ENCODE measurements around the gene PEX7.
"Not testable (repeated sequence)": the region's sequence is repeated elsewhere in the genome, so short reads cannot be mapped to it uniquely, and the experiment has no call there.

PEX7 gene

GRCh38 chr6:136790411-136791295 is 31.7 kb upstream of the PEX7 start:
- DNase-seq (ENCODE audit: low spot score) = no peak

DNA sequence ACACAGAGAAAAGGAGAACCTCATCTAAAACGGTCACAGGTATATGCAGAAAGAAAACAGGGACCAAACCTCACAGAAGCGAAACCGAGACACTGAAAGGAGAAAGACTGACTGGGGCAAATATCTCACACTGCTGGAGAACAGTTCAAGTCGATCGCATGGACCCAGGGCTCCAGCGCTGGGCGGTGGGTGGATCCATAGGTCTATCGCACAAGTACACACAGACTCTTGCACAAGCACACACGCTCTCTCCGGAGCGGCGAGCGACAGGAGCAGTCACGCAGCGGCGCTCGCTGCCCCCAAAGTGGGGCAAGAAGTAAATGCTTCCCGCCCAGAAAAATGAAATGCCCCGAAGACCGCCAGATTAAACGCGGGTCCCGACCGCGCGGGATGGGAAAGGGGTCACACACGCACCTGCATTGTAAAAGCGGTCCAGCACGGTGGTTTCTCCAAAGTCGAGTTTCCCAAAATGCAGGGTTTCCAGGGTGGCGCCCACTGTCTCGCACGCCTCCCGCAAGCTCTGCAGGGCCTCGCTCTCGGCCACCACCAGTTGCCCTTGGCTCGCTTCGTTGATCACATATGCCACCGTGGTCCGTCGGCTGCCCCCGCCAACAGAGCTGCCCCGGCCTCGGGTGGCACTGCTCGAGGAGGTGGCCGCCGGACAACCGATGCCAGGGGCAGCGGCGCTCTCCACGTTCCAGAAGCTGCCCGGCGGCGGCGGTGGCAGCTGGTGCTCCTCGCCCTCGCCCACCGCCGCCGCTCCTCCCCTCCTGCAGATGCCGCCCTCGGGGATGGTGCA is 30.9 kb upstream of the PEX7 start:
- peak; percentile 54 for DNase-seq (ENCODE audit: low spot score)

DNA sequence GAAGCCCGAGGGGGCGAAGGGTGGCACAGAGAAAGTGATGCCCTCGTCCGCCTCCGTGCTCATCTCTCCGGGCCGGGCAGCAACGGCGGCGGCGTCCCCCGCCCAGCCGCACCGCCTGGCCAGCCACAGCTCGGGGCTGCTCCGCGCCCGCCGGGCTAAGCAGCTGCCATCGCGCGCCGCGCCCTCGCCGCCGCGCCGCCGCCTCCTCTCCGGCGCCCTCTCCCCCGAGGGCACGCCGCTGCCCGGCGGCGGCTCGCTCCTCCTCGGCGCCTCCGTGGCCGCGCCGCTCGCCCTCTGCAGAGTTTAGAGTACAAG is 30.3 kb upstream of the PEX7 start:
- DNase-seq (ENCODE audit: low spot score) = no peak

DNA sequence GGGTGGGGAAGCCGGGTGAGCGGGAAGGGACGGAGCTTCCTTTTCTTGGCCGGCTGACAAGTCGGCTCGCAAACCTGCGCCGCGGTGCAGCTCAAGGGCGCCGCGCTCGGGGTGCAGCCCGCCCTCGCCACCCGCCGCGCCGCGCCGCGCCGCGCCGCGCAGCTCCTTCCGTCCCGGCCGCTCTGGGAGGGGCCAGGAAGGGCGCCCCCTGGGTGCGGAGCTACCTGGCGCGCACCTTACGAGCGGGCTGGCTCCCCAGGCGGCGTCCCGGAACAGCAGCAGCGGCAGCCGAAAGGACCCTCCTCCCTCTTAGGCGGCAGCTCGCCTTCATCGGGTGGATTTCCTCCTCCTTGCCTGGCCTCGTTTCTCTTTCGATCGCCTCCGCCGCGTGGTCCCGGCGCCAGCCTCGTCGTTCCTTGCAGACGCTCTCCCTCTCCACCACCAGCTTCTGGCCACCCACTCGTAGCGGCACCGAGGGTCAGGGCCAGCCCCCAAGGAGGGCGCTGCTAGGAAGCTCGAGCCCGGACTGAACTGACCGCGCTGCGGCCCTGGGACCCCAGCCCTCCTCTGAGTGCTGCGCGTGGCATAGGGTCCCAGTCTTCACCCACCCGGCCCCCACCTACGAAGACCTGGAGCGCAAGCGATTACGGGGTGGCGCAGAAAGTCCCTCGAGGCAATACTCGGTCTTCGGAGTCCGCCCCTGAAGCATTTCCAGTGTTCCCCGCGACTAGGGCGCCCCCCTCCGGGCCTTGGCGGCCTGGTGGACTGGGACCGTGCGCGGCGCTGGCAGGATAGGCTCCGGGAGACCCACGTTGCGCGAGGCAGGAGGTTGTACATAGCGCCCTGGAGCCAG is 29.8 kb upstream of the PEX7 start, which contains the start of gene MAP3K5:
Gene MAP3K5 (minus strand): TSS at position 68 of the 853 bp plus-strand sequence. CDS start 320 bp downstream, outside the sequence.
- DNase-seq (ENCODE audit: low spot score) = peak; percentile 85

GRCh38 chr6:136793363-136793762 is 29.0 kb upstream of the PEX7 start:
- DNase-seq (ENCODE audit: low spot score) = no peak

DNA sequence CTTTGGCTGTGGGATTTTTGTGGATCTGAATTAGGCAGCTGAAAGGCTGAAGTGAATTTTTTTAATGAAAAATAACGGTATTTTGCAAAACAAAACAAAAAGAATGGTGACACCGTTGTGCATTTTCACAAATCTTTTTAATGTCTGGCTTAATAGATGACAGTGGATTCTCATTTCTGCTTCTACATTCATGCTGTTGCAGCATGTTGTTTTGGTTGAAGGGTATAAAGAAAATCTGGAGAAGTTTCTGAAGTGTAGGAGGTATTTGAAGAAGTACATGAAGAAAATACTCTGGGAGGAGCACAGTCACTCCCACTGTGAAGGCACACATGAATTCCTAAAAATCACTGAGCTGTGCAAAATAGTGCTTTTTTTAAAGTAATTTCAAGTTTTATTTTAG is 27.0 kb upstream of the PEX7 start:
- no peak for DNase-seq (ENCODE audit: low spot score)

DNA sequence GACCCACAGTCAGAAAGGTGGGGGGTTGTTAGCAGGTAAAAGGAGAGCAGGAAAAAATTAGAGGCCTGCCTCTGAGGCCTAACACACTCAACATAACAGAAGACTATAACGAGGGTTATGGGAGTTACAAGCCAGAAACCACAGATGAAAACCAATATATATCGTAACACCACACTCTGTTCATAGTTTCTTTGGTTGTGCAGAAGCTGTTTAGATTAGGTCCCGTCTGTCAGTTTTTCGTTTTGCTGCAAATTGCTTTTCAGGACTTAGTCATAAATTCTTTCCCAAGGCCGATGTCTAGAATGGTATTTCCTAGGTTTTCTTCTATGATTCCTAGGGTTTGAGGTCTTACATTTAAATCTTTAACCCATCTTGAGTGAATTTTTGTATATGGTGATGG is 26.4 kb upstream of the PEX7 start:
- DNase-seq (ENCODE audit: low spot score) = no peak

DNA sequence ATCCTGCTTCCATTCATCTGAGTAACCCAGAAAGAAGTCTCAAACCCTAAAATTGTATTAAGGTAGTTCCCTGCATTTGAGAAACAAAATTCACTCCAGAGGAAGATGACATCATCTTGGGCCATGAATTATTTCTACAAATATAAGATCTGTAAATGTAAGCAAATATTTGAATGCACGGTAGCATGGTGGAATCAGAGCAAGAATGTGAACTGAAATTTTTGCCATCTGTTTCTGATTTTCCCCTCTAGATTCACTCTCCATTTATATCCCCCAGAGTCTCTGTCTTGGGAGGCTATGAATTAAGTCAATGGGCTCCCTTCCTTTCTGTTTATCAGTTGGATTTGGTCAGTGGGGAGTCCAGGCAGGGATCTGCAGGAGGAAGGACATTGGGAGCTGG is 24.3 kb upstream of the PEX7 start:
- no peak for DNase-seq (ENCODE audit: low spot score)

GRCh38 chr6:136801581-136801980 is 20.8 kb upstream of the PEX7 start:
- no peak for DNase-seq (ENCODE audit: low spot score)

DNA sequence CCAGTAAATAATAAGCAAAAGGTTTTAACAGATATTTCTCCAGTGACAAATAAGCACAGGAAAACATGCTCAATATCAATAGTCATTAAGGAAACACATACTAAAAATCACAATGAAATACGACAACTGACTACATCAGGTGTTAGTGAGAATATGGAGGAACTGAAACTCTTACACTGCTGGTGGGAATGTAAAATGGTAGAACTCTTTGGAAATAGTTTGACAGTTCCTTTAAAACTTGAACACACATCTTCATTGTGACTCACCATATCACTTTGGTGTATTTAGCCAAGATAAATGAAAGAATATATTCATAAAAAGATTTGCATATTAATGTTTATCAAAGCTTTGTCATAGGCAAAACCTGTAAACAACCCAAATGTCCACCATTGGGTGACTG is 18.8 kb upstream of the PEX7 start:
- no peak for DNase-seq (ENCODE audit: low spot score)

- DNase-seq (ENCODE audit: low spot score) = no peak
Measured at GRCh38 chr6:136809091-136809860, 13.1 kb upstream of the PEX7 start.

DNA sequence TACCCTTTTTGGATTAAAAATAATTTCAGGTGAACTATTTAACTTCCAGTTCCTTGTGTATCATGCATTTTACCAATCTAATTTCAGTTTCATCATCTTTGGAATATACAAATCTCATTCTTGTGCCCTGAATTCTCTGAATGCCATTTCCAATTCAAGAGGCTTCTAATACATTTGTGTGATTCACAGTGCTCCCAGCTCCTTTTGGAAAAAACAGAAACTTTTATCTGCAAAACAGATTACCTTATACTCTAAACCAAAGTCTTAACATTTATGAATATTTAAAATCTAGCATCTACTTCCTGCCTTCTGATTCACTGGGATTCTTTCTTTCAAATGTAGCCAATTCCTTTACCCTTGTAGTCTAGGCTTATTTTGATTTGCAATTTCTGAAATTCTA is 11.1 kb upstream of the PEX7 start:
- DNase-seq (ENCODE audit: low spot score) = no peak

DNA sequence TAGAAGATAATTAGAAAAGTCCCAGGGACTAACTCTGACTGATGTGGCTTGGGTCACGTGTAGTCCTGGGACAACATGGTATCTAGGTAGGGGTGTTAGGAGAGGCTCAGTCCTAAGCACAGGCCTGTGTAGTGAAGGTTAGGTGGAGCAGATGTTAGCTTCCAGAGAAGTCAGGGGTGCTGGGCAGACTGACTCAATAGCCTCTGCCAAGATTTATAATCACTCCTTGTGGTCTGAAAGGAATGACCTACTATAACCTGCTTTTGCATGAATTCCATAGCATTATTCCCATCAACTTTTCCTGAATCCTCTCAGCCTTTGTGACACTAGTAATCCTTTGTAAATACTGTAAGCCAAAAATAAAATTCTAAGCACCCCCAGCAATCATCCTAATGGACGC is 10.2 kb upstream of the PEX7 start:
- DNase-seq (ENCODE audit: low spot score) = no peak

DNA sequence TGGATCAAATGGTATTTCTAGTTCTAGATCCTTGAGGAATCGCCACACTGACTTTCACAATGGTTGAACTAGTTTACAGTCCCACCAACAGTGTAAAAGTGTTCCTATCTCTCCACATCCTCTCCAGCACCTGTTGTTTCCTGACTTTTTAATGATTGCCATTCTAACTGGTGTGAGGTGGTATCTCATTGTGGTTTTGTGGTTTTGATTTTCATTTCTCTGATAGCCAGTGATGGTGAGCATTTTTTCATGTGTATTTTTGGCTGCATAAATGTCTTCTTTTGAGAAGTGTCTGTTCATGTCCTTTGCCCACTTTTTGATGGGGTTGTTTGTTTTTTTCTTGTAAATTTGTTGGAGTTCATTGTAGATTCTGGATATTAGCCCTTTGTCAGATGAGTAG is 6.8 kb upstream of the PEX7 start:
- DNase-seq (ENCODE audit: low spot score) = not testable (repeated sequence)

DNA sequence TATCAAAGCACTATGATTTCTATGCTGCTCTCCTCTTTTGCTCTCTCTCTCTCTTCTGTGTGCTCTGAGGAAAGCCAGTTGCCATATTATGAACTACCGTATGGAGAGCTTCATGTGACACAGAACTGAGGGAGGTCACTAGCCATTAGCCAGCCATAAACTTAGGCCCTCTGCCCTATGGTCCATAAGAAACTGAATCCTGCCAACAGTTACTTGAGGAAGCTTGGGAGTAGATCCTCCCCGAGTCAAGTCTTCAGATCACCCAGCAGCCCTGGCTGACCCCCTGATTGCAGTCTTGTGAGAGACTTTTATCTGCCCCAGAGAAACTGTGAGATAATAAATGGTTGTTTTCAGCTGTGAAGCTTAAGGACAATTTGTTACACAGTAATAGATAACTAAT is 5.7 kb upstream of the PEX7 start:
- no peak for DNase-seq (ENCODE audit: low spot score)

DNA sequence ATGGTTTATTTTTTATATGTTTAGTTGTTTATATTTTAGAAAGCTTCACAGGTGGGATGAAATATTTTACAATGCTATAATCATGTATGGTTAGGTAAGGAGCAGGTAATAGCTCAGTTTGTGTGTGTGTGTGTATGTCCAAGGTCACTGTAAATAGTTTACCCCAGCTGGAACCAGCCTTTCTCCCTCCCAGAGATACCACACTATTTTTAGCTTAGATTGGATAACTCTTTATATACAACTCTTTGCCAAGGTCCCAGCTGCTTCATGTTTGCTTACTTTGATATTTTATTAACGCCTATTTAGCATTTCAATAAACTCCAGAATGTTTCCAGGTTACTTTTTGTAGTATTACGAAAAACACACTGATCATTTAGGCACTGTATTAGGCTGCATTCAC is 1.8 kb upstream of the PEX7 start:
- no peak for DNase-seq (ENCODE audit: low spot score)

GRCh38 chr6:136822046-136822375 is 381 bp upstream of the PEX7 start:
- no peak for DNase-seq (ENCODE audit: low spot score)

DNA sequence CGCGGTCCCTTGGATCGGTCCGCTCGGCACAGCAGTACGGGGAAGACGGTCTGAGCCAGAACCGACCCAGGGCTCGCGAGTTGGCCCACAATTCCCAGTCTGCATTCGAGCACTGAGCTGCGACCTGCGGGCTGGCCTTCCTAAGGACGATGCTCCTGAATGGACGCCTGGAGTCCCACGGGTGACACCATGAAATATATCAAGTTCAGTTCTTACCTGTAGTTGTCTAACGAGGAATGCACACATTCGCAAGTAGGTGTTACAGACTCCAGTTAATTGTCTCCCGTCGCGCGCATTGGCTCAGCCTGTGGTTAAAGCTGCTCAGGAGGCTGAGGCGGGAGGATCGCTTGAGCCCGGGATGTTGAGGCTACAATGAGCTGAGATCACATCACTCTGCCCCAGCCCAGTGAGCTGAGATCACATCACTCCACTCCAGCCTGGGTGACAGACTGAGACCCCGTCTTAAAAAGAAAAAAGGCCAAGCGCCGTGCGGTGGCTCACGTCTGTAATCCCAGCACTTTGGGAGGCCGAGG is 802 bp downstream of the PEX7 start:
- no peak for DNase-seq (ENCODE audit: low spot score)

DNA sequence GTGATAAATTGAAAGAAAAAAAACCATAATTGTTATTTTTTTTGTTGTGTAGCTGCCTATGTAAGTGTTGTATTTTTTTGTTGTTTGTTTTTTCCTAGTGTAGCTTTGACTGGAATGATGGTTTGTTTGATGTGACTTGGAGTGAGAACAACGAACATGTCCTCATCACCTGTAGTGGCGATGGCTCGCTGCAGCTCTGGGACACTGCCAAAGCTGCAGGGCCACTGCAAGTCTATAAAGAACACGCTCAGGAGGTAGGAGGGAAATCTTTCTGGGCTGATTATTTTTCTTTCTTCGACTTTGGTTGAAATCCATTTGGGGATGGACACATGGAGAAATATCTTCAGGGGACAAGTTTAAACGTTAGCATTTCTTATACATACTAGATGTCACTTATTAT is 3.8 kb downstream of the PEX7 start:
- no peak for DNase-seq (ENCODE audit: low spot score)

GRCh38 chr6:136831873-136832562 is 9.6 kb downstream of the PEX7 start:
- no peak for DNase-seq (ENCODE audit: low spot score)
